ENCODE results near the gene RAB25. TPM values are rescaled to one million over a fixed set of nuclear protein-coding genes. Genes with fewer than 3 reads are reported as not detected.

The RAB25 gene
- total and polyA plus RNA-seq, 2 of the 13 experiments (the other 11 are each of a cell fraction or from before 2014, with no cell fraction given): 0.20 to 0.22 TPM

- TF ChIP-seq THAP9 (CRISPR knock-in tag; IDR thresholded peaks at IDR 0.05; ENCODE audit: borderline replicate concordance) (peak; percentile 45; the same call in 1 of the 2 replicates), PAXIP1 (CRISPR knock-in tag; conservative IDR thresholded peaks at IDR 0.05) (no peak), ATM (IDR thresholded peaks at IDR 0.05; ENCODE audit: borderline replicate concordance) (no peak), GABPB1 (CRISPR knock-in tag; IDR thresholded peaks at IDR 0.05) (0 out of 2 replicates have a peak, but pooled peaks have one; percentile 14), RBM39 (IDR thresholded peaks at IDR 0.05; ENCODE audit: low read depth, low read length, poor library complexity, severe bottlenecking) (peak; percentile 19), MXI1 (IDR thresholded peaks at IDR 0.05; ENCODE audit: borderline replicate concordance, low read depth, low read length) (peak; percentile 43; the same call in 1 of the 3 replicates), ZNF430 (CRISPR knock-in tag; IDR thresholded peaks at IDR 0.05) (peak; percentile 27; the same call in 1 of the 2 replicates), ZNF33B (CRISPR knock-in tag; IDR thresholded peaks at IDR 0.05) (0 out of 2 replicates have a peak, but pooled peaks have one; percentile 22), ZNF543 (CRISPR knock-in tag; IDR thresholded peaks at IDR 0.05) (no peak), ZBTB4 (CRISPR knock-in tag; IDR thresholded peaks at IDR 0.05; ENCODE audit: borderline replicate concordance) (0 out of 2 replicates have a peak, but pooled peaks have one; percentile 21), ZNF777 (CRISPR knock-in tag; IDR thresholded peaks at IDR 0.05) (peak; percentile 69; the same call in 1 of the 2 replicates), EEA1 (CRISPR knock-in tag; IDR thresholded peaks at IDR 0.05; ENCODE audit: borderline replicate concordance) (0 out of 2 replicates have a peak, but pooled peaks have one; percentile 48)
- TF ChIP-seq, protein P1, sequence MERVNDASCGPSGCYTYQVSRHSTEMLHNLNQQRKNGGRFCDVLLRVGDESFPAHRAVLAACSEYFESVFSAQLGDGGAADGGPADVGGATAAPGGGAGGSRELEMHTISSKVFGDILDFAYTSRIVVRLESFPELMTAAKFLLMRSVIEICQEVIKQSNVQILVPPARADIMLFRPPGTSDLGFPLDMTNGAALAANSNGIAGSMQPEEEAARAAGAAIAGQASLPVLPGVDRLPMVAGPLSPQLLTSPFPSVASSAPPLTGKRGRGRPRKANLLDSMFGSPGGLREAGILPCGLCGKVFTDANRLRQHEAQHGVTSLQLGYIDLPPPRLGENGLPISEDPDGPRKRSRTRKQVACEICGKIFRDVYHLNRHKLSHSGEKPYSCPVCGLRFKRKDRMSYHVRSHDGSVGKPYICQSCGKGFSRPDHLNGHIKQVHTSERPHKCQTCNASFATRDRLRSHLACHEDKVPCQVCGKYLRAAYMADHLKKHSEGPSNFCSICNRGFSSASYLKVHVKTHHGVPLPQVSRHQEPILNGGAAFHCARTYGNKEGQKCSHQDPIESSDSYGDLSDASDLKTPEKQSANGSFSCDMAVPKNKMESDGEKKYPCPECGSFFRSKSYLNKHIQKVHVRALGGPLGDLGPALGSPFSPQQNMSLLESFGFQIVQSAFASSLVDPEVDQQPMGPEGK (CRISPR knock-in tag; IDR thresholded peaks at IDR 0.05): peak; percentile 56
Observed at GRCh38 chr1:156081180-156081916, 20.4 kb downstream of the RAB25 start (continued).
